ENCODE measurements around the gene HDAC4.
"Not testable (repeated sequence)": the region's sequence is repeated elsewhere in the genome, so short reads cannot be mapped to it uniquely, and the experiment has no call there.

Gene HDAC4

GRCh38 chr2:239086325-239087020 is 314.3 kb downstream of the HDAC4 start:
- no peak for DNase-seq (ENCODE audit: low read depth)

- no peak for DNase-seq (ENCODE audit: low read depth)
These were observed 315.4 kb downstream of the HDAC4 start for GRCh38 chr2:239085201-239085992.

- DNase-seq (ENCODE audit: low read depth): no peak
These were observed 316.8 kb downstream of the HDAC4 start for GRCh38 chr2:239084007-239084406.

- DNase-seq (ENCODE audit: low read depth): no peak
These were observed 318.4 kb downstream of the HDAC4 start for GRCh38 chr2:239082425-239082824.

GRCh38 chr2:239081622-239082021 is 319.2 kb downstream of the HDAC4 start:
- no peak for DNase-seq (ENCODE audit: low read depth)

- no peak for DNase-seq (ENCODE audit: low read depth)
These were observed 319.8 kb downstream of the HDAC4 start for GRCh38 chr2:239081046-239081445.

- no peak for DNase-seq (ENCODE audit: low read depth)
These were observed 321.0 kb downstream of the HDAC4 start for GRCh38 chr2:239079671-239080294.

- DNase-seq (ENCODE audit: low read depth): no peak
These were observed 322.5 kb downstream of the HDAC4 start for GRCh38 chr2:239078128-239078924.

- no peak for DNase-seq (ENCODE audit: low read depth)
These were observed 323.6 kb downstream of the HDAC4 start for GRCh38 chr2:239077260-239077659.

GRCh38 chr2:239075918-239076758 is 324.7 kb downstream of the HDAC4 start:
- DNase-seq (ENCODE audit: low read depth): no peak

- no peak for DNase-seq (ENCODE audit: low read depth)
These were observed 326.9 kb downstream of the HDAC4 start for GRCh38 chr2:239073745-239074530.

- no peak for DNase-seq (ENCODE audit: low read depth)
These were observed 327.6 kb downstream of the HDAC4 start for GRCh38 chr2:239073270-239073669.

GRCh38 chr2:239072786-239073185 is 328.0 kb downstream of the HDAC4 start:
- no peak for DNase-seq (ENCODE audit: low read depth)

- no peak for DNase-seq (ENCODE audit: low read depth)
These were observed 330.4 kb downstream of the HDAC4 start for GRCh38 chr2:239070466-239070865.

- DNase-seq (ENCODE audit: low read depth): not testable (repeated sequence)
These were observed 331.2 kb downstream of the HDAC4 start for GRCh38 chr2:239069362-239070333.

- no peak for DNase-seq (ENCODE audit: low read depth)
These were observed 332.4 kb downstream of the HDAC4 start for GRCh38 chr2:239068411-239068810.

- DNase-seq (ENCODE audit: low read depth): no peak
These were observed 333.5 kb downstream of the HDAC4 start for GRCh38 chr2:239067196-239067865.

- DNase-seq (ENCODE audit: low read depth): no peak
These were observed 334.2 kb downstream of the HDAC4 start for GRCh38 chr2:239066597-239066996.

GRCh38 chr2:239065962-239066361 is 334.9 kb downstream of the HDAC4 start:
- no peak for DNase-seq (ENCODE audit: low read depth)

All from activated T-helper 1 cell treated with Interleukin-2 at 50 U/mL for 16 hours (primary cell).